ENCODE data around the gene MALT1. TPM values are rescaled to one million over a fixed set of nuclear protein-coding genes. Genes with fewer than 3 reads are reported as not detected.
A peak's percentile ranks its signal among the peaks of the same experiment; 100 is the strongest.

The MALT1 gene
- total RNA-seq, 5 donors from 2014 or later (not counting 1 experiment from before 2014, with no cell fraction given): 54.5 to 83.2 (median 69.5) TPM

GRCh38 chr18:58761241-58761969, 90.1 kb downstream of the MALT1 start:
- peaks cover 5 to 24% of the 10 kb centered on the region in 2 experiments for H3K4me1 ChIP-seq (ENCODE audit: control insufficient read depth in 1 of 2, extremely low read depth in 1 of 2, insufficient read depth in 2 of 2, low read length in 2 of 2)
- H3K36me3 Mint-ChIP-seq: no peaks in the 10 kb centered on the region
- no peak overlapping the region for H3K4me3 Mint-ChIP-seq
- peaks cover 20% of the 10 kb centered on the region in 2 donors for H3K27me3 Mint-ChIP-seq
- no peak overlapping the region for H3K27ac Mint-ChIP-seq
- WGBS (ENCODE audit: insufficient coverage): 55% methylated on average over 7 of the region's 14 CpGs
- H3K27ac ChIP-seq (ENCODE audit: low read length): no peak overlapping the region
- no peaks in the 10 kb centered on the region for H3K9me3 Mint-ChIP-seq
- DNase-seq (no peak), ATAC-seq (replicated peaks in 1 of 4) (peak in 1 of 4 experiments; percentile 34)
- peaks cover 0 to 23% of the 10 kb centered on the region in 2 experiments for H3K27me3 ChIP-seq (replicated peaks in 1 of 2; ENCODE audit: control insufficient read depth in 2 of 2, extremely low read depth in 1 of 2, insufficient read depth in 2 of 2, low read length in 1 of 2)
- no peak overlapping the region for H3K4me3 ChIP-seq (ENCODE audit: control insufficient read depth in 1 of 2, extremely low read depth in 1 of 2, low read length in 1 of 2)
- no peaks in the 10 kb centered on the region for H3K36me3 ChIP-seq (ENCODE audit: control insufficient read depth in 2 of 2, extremely low read depth in 1 of 2, insufficient read depth in 1 of 2, low read length in 1 of 2)
- ChIA-PET POLR2A (interaction anchor here in 1 of 2 donors (0.7 kb wide), 1 partner anchor 261 kb away, joined by 3 read pairs; no protein-coding TSS in a partner anchor), CTCF (interaction anchor here (0.7 to 1.0 kb wide), 2 partner anchors 232 to 233 kb away, joined by 3 read pairs; no protein-coding TSS in a partner anchor)
- no peaks in the 10 kb centered on the region for H3K9me3 ChIP-seq
- peaks cover 27 to 44% (median 43%) of the 10 kb centered on the region in 3 donors for H3K4me1 Mint-ChIP-seq

GRCh38 chr18:58761970-58762780, 90.9 kb downstream of the MALT1 start:
- Histone ChIP-seq H3K4me3 (ENCODE audit: control insufficient read depth in 1 of 2, extremely low read depth in 1 of 2, low read length in 1 of 2) (no peak overlapping the region), H3K4me1 (ENCODE audit: control insufficient read depth in 1 of 2, extremely low read depth in 1 of 2, insufficient read depth in 2 of 2, low read length in 2 of 2) (peaks cover 5 to 19% of the 10 kb centered on the region in 2 experiments), H3K36me3 (ENCODE audit: control insufficient read depth in 2 of 2, extremely low read depth in 1 of 2, insufficient read depth in 1 of 2, low read length in 1 of 2) (no peaks in the 10 kb centered on the region), H3K27ac (ENCODE audit: low read length) (no peak overlapping the region), H3K9me3 (no peaks in the 10 kb centered on the region), H3K27me3 (replicated peaks in 1 of 2; ENCODE audit: control insufficient read depth in 2 of 2, extremely low read depth in 1 of 2, insufficient read depth in 2 of 2, low read length in 1 of 2) (peaks cover 0 to 26% of the 10 kb centered on the region in 2 experiments)
- 88% methylated on average over 9 of the region's 15 CpGs for WGBS (ENCODE audit: insufficient coverage)
- Mint-ChIP-seq H3K27me3 (peaks cover 26 to 28% of the 10 kb centered on the region in 2 donors), H3K36me3 (no peaks in the 10 kb centered on the region), H3K9me3 (no peaks in the 10 kb centered on the region), H3K27ac (no peak overlapping the region), H3K4me1 (peaks cover 20 to 38% (median 37%) of the 10 kb centered on the region in 3 donors), H3K4me3 (no peak overlapping the region)
- ChIA-PET CTCF (interaction anchor here (0.6 to 5.3 kb wide), 5 partner anchors 16 to 271 kb away, joined by 3 to 177 read pairs (median 7); no protein-coding TSS in a partner anchor), POLR2A (no interaction called here)
- ATAC-seq (replicated peaks in 1 of 4): no peak
- DNase-seq: no peak

- H3K27me3 Mint-ChIP-seq: peaks cover 31 to 34% of the 10 kb centered on the region in 2 donors
- Histone ChIP-seq H3K27ac (ENCODE audit: low read length) (no peak overlapping the region), H3K9me3 (no peaks in the 10 kb centered on the region), H3K4me3 (ENCODE audit: control insufficient read depth in 1 of 2, extremely low read depth in 1 of 2, low read length in 1 of 2) (no peak overlapping the region), H3K36me3 (ENCODE audit: control insufficient read depth in 2 of 2, extremely low read depth in 1 of 2, insufficient read depth in 1 of 2, low read length in 1 of 2) (no peaks in the 10 kb centered on the region), H3K4me1 (ENCODE audit: control insufficient read depth in 1 of 2, extremely low read depth in 1 of 2, insufficient read depth in 2 of 2, low read length in 2 of 2) (peaks cover 5 to 19% of the 10 kb centered on the region in 2 experiments), H3K27me3 (replicated peaks in 1 of 2; ENCODE audit: control insufficient read depth in 2 of 2, extremely low read depth in 1 of 2, insufficient read depth in 2 of 2, low read length in 1 of 2) (peaks cover 0 to 32% of the 10 kb centered on the region in 2 experiments)
- ChIA-PET POLR2A (no interaction called here), CTCF (interaction anchor here (0.6 to 5.3 kb wide), 8 partner anchors 16 to 418 kb away, joined by 3 to 177 read pairs (median 6); no protein-coding TSS in a partner anchor)
- peaks cover 20 to 38% (median 37%) of the 10 kb centered on the region in 3 donors for H3K4me1 Mint-ChIP-seq
- DNase-seq (no peak), ATAC-seq (replicated peaks in 1 of 4) (no peak)
- no peaks in the 10 kb centered on the region for H3K9me3 Mint-ChIP-seq
- no peak overlapping the region for H3K27ac Mint-ChIP-seq
- WGBS (ENCODE audit: insufficient coverage): 100% methylated on average over 3 of the region's 10 CpGs
- no peaks in the 10 kb centered on the region for H3K36me3 Mint-ChIP-seq
- no peak overlapping the region for H3K4me3 Mint-ChIP-seq
Observed at GRCh38 chr18:58762781-58763171, 91.5 kb downstream of the MALT1 start.

- Histone ChIP-seq H3K4me3 (ENCODE audit: control insufficient read depth in 1 of 2, extremely low read depth in 1 of 2, low read length in 1 of 2) (no peak overlapping the region), H3K4me1 (ENCODE audit: control insufficient read depth in 1 of 2, extremely low read depth in 1 of 2, insufficient read depth in 2 of 2, low read length in 2 of 2) (peaks cover 2 to 23% of the 10 kb centered on the region in 2 experiments), H3K27ac (ENCODE audit: low read length) (no peak overlapping the region), H3K9me3 (no peaks in the 10 kb centered on the region), H3K36me3 (ENCODE audit: control insufficient read depth in 2 of 2, extremely low read depth in 1 of 2, insufficient read depth in 1 of 2, low read length in 1 of 2) (no peaks in the 10 kb centered on the region), H3K27me3 (replicated peaks in 1 of 2; ENCODE audit: control insufficient read depth in 2 of 2, extremely low read depth in 1 of 2, insufficient read depth in 2 of 2, low read length in 1 of 2) (peaks cover 0 to 54% of the 10 kb centered on the region in 2 experiments)
- DNase-seq (no peak), ATAC-seq (replicated peaks in 1 of 4) (no peak)
- POLR2A ChIA-PET: no interaction called here
- H3K4me3 Mint-ChIP-seq: no peak overlapping the region
- CTCF ChIA-PET: interaction anchor here (0.6 to 5.3 kb wide), 8 partner anchors 20 to 304 kb away, joined by 3 to 177 read pairs (median 4); no protein-coding TSS in a partner anchor
- H3K4me1 Mint-ChIP-seq: peaks cover 24 to 39% (median 28%) of the 10 kb centered on the region in 3 donors
- 75% methylated on average over 1 of the region's 3 CpGs for WGBS (ENCODE audit: insufficient coverage)
- no peak overlapping the region for H3K27ac Mint-ChIP-seq
- no peaks in the 10 kb centered on the region for H3K9me3 Mint-ChIP-seq
- peaks cover 43 to 45% of the 10 kb centered on the region in 2 donors for H3K27me3 Mint-ChIP-seq
- H3K36me3 Mint-ChIP-seq: no peaks in the 10 kb centered on the region
Observed at GRCh38 chr18:58766164-58766563, 94.9 kb downstream of the MALT1 start.

GRCh38 chr18:58766946-58767345, 95.7 kb downstream of the MALT1 start:
- ATAC-seq (replicated peaks in 1 of 4) (no peak), DNase-seq (no peak)
- no peaks in the 10 kb centered on the region for H3K36me3 ChIP-seq (ENCODE audit: control insufficient read depth in 2 of 2, extremely low read depth in 1 of 2, insufficient read depth in 1 of 2, low read length in 1 of 2)
- no peaks in the 10 kb centered on the region for H3K36me3 Mint-ChIP-seq
- no peaks in the 10 kb centered on the region for H3K9me3 ChIP-seq
- peaks cover 0 to 58% of the 10 kb centered on the region in 2 experiments for H3K27me3 ChIP-seq (replicated peaks in 1 of 2; ENCODE audit: control insufficient read depth in 2 of 2, extremely low read depth in 1 of 2, insufficient read depth in 2 of 2, low read length in 1 of 2)
- no peak overlapping the region for H3K4me3 ChIP-seq (ENCODE audit: control insufficient read depth in 1 of 2, extremely low read depth in 1 of 2, low read length in 1 of 2)
- ChIA-PET CTCF (interaction anchor here (0.6 to 5.3 kb wide), 6 partner anchors 57 to 328 kb away, joined by 3 to 177 read pairs (median 4); no protein-coding TSS in a partner anchor), POLR2A (no interaction called here)
- no peak overlapping the region for H3K27ac ChIP-seq (ENCODE audit: low read length)
- peaks cover 16 to 31% (median 20%) of the 10 kb centered on the region in 3 donors for H3K4me1 Mint-ChIP-seq
- H3K27me3 Mint-ChIP-seq: peaks cover 45% of the 10 kb centered on the region in 2 donors
- H3K4me3 Mint-ChIP-seq: no peak overlapping the region
- H3K27ac Mint-ChIP-seq: no peak overlapping the region
- H3K4me1 ChIP-seq (ENCODE audit: control insufficient read depth in 1 of 2, extremely low read depth in 1 of 2, insufficient read depth in 2 of 2, low read length in 2 of 2): peaks cover 0 to 18% of the 10 kb centered on the region in 2 experiments
- no peaks in the 10 kb centered on the region for H3K9me3 Mint-ChIP-seq
- WGBS (ENCODE audit: insufficient coverage): 58% methylated on average over 6 of the region's 7 CpGs
